CD14-positive monocyte (primary cell): Measurements from ENCODE around the gene CEACAM18. TPM values are rescaled to one million over a fixed set of nuclear protein-coding genes. Genes with fewer than 3 reads are reported as not detected.

ENCODE experiments used
- DNase-seq, 3 donors: peaks; one replicate each; pipeline ENCODE4 v3.0.0-alpha.2; 2011 to 2022
- H2AFZ ChIP-seq: 2 replicates; pipeline ENCODE4 v1.6.0; 2012; ENCODE audit warnings: mild to moderate bottlenecking, low read depth, low read length, inconsistent platforms; ENCODE audit not compliant: insufficient read depth, poor library complexity, severe bottlenecking
- H3K27ac ChIP-seq, 2 donors: 1 replicate in 1 of 2; 2 replicates in 1 of 2; pipeline ENCODE4 v1.5.1; 2012 to 2013; ENCODE audit warnings: low read length in 2 of 2, control low read depth in 1 of 2, inconsistent platforms in 1 of 2, low read depth in 1 of 2, mild to moderate bottlenecking in 1 of 2
- H3K27me3 ChIP-seq, 2 donors: one replicate each; pipeline versions ENCODE4 v1.6.0 to v1.6.1; 2011 to 2013; ENCODE audit warnings: low read length in 2 of 2; ENCODE audit not compliant: control insufficient read depth in 2 of 2, insufficient read depth in 2 of 2
- H3K36me3 ChIP-seq, 2 donors: replicated peaks in 1 of 2; 1 replicate in 1 of 2; 2 replicates in 1 of 2; pipeline versions ENCODE4 v1.5.1 to v1.6.1; 2012 to 2013; ENCODE audit warnings: low read length in 2 of 2, control low read depth in 1 of 2, inconsistent platforms in 1 of 2, mild to moderate bottlenecking in 1 of 2; ENCODE audit not compliant: insufficient read depth in 2 of 2, control insufficient read depth in 1 of 2
- H3K4me1 ChIP-seq, 2 donors: 1 replicate in 1 of 2; 2 replicates in 1 of 2; pipeline versions ENCODE4 v1.5.1 to v1.6.1; 2012 to 2013; ENCODE audit warnings: low read length in 2 of 2, control low read depth in 1 of 2, inconsistent platforms in 1 of 2, mild to moderate bottlenecking in 1 of 2, moderate library complexity in 1 of 2; ENCODE audit not compliant: insufficient read depth in 2 of 2, control insufficient read depth in 1 of 2
- H3K4me2 ChIP-seq: replicated peaks from 2 replicates; pipeline ENCODE3; 2012; ENCODE audit warnings: low read length, moderate library complexity, mild to moderate bottlenecking; ENCODE audit not compliant: poor library complexity, severe bottlenecking; ENCODE audit errors: extremely low read depth
- H3K4me3 ChIP-seq, 3 experiments: fragments of 200-600 bp in 1 of 3; sonication (generic) in 1 of 3; replicated peaks in 1 of 3; 1 replicate in 2 of 3; 2 replicates in 1 of 3; pipeline ENCODE4 v1.5.1; 2011 to 2013; ENCODE audit warnings: low read length in 3 of 3, mild to moderate bottlenecking in 3 of 3, control low read depth in 2 of 3, low read depth in 2 of 3, inconsistent platforms in 1 of 3, moderate library complexity in 1 of 3
- H3K79me2 ChIP-seq: 2 replicates; pipeline ENCODE4 v1.6.0; 2012; ENCODE audit warnings: mild to moderate bottlenecking, control low read depth, inconsistent platforms, low read length, moderate library complexity; ENCODE audit not compliant: insufficient read depth
- H3K9ac ChIP-seq: 2 replicates; pipeline ENCODE4 v1.6.0; 2017; ENCODE audit warnings: low read length, mild to moderate bottlenecking; ENCODE audit not compliant: insufficient read depth, poor library complexity, severe bottlenecking
- H3K9me3 ChIP-seq, 2 donors: replicated peaks in 1 of 2; 1 replicate in 1 of 2; 2 replicates in 1 of 2; pipeline versions ENCODE4 v1.5.1 to v1.6.1; 2012 to 2013; ENCODE audit warnings: low read length in 2 of 2, control low read depth in 1 of 2; ENCODE audit not compliant: control insufficient read depth in 1 of 2, insufficient read depth in 1 of 2
- H4K20me1 ChIP-seq: 2 replicates; pipeline ENCODE4 v1.6.0; 2012; ENCODE audit warnings: mild to moderate bottlenecking, low read length, control low read depth, moderate library complexity; ENCODE audit not compliant: insufficient read depth
- H3K27ac Mint-ChIP-seq, 7 donors: one replicate each; pipeline ENCODE4 v1.8.0; 2020; ENCODE audit warnings: mild to moderate bottlenecking in 7 of 7, mixed read lengths in 7 of 7, moderate library complexity in 6 of 7, inconsistent platforms in 2 of 7
- H3K27me3 Mint-ChIP-seq, 3 donors: one replicate each; pipeline ENCODE4 v1.8.0; 2021 to 2022; ENCODE audit warnings: low read depth in 3 of 3, mild to moderate bottlenecking in 3 of 3, mixed read lengths in 3 of 3, moderate library complexity in 3 of 3, inconsistent platforms in 1 of 3
- H3K36me3 Mint-ChIP-seq, 2 donors: one replicate each; pipeline ENCODE4 v1.8.0; 2020; ENCODE audit warnings: mixed read lengths in 2 of 2, inconsistent platforms in 1 of 2, mild to moderate bottlenecking in 1 of 2
- H3K4me1 Mint-ChIP-seq: one replicate; pipeline ENCODE4 v1.8.0; 2020; ENCODE audit warnings: mild to moderate bottlenecking, mixed read lengths
- H3K4me3 Mint-ChIP-seq, 2 donors: one replicate each; pipeline ENCODE4 v1.8.0; 2020; ENCODE audit warnings: mild to moderate bottlenecking in 2 of 2, mixed read lengths in 2 of 2, moderate library complexity in 1 of 2
- H3K9me3 Mint-ChIP-seq, 7 donors: one replicate each; pipeline ENCODE4 v1.8.0; 2020 to 2022; ENCODE audit warnings: mixed read lengths in 7 of 7, mild to moderate bottlenecking in 6 of 7, moderate library complexity in 6 of 7, inconsistent platforms in 2 of 7
- CTCF ChIP-seq: fragments of 200-600 bp; IDR thresholded peaks from one replicate; pipeline ENCODE4 v1.8.0; 2022; ENCODE audit warnings: antibody characterized with exemption, mild to moderate bottlenecking
- WGBS: methylation state at CpG from one replicate; pipeline ENCODE4 v1.1.5; 2013; ENCODE audit warnings: missing lambda C conversion rate; ENCODE audit not compliant: insufficient coverage; 5-methylcytosine and 5-hydroxymethylcytosine counted together
- intact Hi-C, 2 donors: fragments of 100-400 bp; cut with micrococcal nuclease; formaldehyde crosslinking; loops; one replicate each; pipeline versions ENCODE4 v1.15.0 to v1.15.1; 2023
- polyA plus RNA-seq, 3 donors: library from polyadenylated mRNA; depleted of rRNA in 1 of 3; unstranded in 2 of 3; stranded (reverse) in 1 of 3; fragments of 300-500 nt in 2 of 3; fragments of >200 nt in 1 of 3; fragmentation: Illumina TruSeq in 2 of 3; gene quantifications; 1 replicate in 2 of 3; 2 replicates in 1 of 3; pipeline ENCODE4 v1.2.3, GENCODE V29; 2012 to 2021

Gene CEACAM18
- polyA plus RNA-seq, 3 donors: not detected

GRCh38 chr19:51524666-51525264 is 46.4 kb downstream of the CEACAM18 start:
- TF ChIP-seq CTCF: no peak
- no peak overlapping the region for H3K27ac ChIP-seq
- Mint-ChIP-seq H3K27me3 (peaks cover 0 to 12% (median 4%) of the 10 kb centered on the region in 3 donors), H3K4me3 (no peak overlapping the region), H3K27ac (no peak overlapping the region), H3K4me1 (peaks cover 6% of the 10 kb centered on the region), H3K9me3 (peaks cover 0 to 6% (median 0%) of the 10 kb centered on the region in 7 donors), H3K36me3 (no peaks in the 10 kb centered on the region)
- no peak overlapping the region for H2AFZ ChIP-seq
- DNase-seq: no peak
- no peaks in the 10 kb centered on the region for H3K27me3 ChIP-seq
- H3K4me1 ChIP-seq: no peaks in the 10 kb centered on the region
- intact Hi-C loops: no loop called here
- H3K4me2 ChIP-seq: no peak overlapping the region
- H3K9ac ChIP-seq: no peak overlapping the region
- no peaks in the 10 kb centered on the region for H3K9me3 ChIP-seq
- H3K79me2 ChIP-seq: no peaks in the 10 kb centered on the region
- H3K4me3 ChIP-seq: no peak overlapping the region
- 85% methylated on average over 6 of the region's 8 CpGs for WGBS
- no peaks in the 10 kb centered on the region for H4K20me1 ChIP-seq
- H3K36me3 ChIP-seq: no peaks in the 10 kb centered on the region

GRCh38 chr19:51525651-51526050 is 47.3 kb downstream of the CEACAM18 start:
- Histone ChIP-seq H3K9me3 (no peaks in the 10 kb centered on the region), H3K4me3 (no peak overlapping the region), H4K20me1 (no peaks in the 10 kb centered on the region), H3K4me2 (no peak overlapping the region), H3K79me2 (no peaks in the 10 kb centered on the region), H2AFZ (no peak overlapping the region), H3K36me3 (no peaks in the 10 kb centered on the region), H3K4me1 (no peaks in the 10 kb centered on the region), H3K27me3 (no peaks in the 10 kb centered on the region), H3K27ac (no peak overlapping the region), H3K9ac (no peak overlapping the region)
- DNase-seq: no peak
- Mint-ChIP-seq H3K27me3 (peaks cover 0 to 9% (median 8%) of the 10 kb centered on the region in 3 donors), H3K27ac (no peak overlapping the region), H3K9me3 (peaks cover 0 to 6% (median 0%) of the 10 kb centered on the region in 7 donors), H3K4me1 (peaks cover 5% of the 10 kb centered on the region), H3K36me3 (no peaks in the 10 kb centered on the region), H3K4me3 (no peak overlapping the region)
- WGBS: 53% methylated on average over 3 of the region's 4 CpGs
- intact Hi-C loops: no loop called here
- no peak for TF ChIP-seq CTCF
